IPS-20b (cell line): Measurements from ENCODE around the gene SEC14L5.

Source experiments
- H3K27ac ChIP-seq: one replicate; pipeline ENCODE4 v1.5.1; 2013; ENCODE audit warnings: low read length
- H3K27me3 ChIP-seq: 2 replicates; pipeline ENCODE4 v1.6.1; 2013; ENCODE audit warnings: mild to moderate bottlenecking, low read length, inconsistent platforms; ENCODE audit not compliant: insufficient read depth
- H3K36me3 ChIP-seq: 2 replicates; pipeline ENCODE4 v1.6.1; 2013; ENCODE audit warnings: low read depth, mild to moderate bottlenecking, inconsistent platforms, low read length, moderate library complexity; ENCODE audit not compliant: insufficient read depth
- H3K4me1 ChIP-seq: 2 replicates; pipeline ENCODE4 v1.6.1; 2013; ENCODE audit warnings: mild to moderate bottlenecking, control low read depth, inconsistent platforms, low read length, moderate library complexity; ENCODE audit not compliant: insufficient read depth
- H3K4me3 ChIP-seq: 2 replicates; pipeline ENCODE4 v1.5.1; 2013; ENCODE audit warnings: mild to moderate bottlenecking, low read length, inconsistent platforms
- H3K9ac ChIP-seq: 2 replicates; pipeline ENCODE4 v1.6.1; 2013; ENCODE audit warnings: low read depth, mild to moderate bottlenecking, inconsistent platforms, low read length, moderate library complexity
- H3K9me3 ChIP-seq: 2 replicates; pipeline ENCODE4 v1.6.1; 2013; ENCODE audit warnings: mild to moderate bottlenecking, low read depth, low read length, inconsistent platforms; ENCODE audit not compliant: insufficient read depth

Gene SEC14L5

DNA sequence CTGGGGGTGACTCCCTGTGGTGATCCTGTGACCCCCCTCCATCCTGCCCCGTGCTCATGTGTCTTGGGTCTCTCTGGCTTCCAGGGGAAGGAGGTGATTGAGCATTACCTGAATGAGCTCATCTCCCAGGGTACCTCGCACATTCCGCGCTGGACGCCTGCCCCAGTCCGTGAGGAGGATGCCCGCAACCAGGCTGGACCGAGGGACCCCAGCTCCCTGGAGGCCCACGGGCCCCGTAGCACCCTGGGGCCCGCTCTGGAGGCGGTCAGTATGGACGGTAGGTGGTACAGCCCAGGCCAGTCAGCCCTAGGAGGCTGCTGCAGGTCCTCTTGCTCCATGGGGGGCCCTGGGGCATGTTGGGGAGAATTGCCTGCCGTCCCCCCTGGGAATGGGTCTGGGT is 33.6 kb downstream of the SEC14L5 start:
- no peak overlapping the region for H3K27ac ChIP-seq
- H3K4me3 ChIP-seq, result no peak overlapping the region
- no peak overlapping the region for H3K9ac ChIP-seq
- peaks cover 30% of the 10 kb centered on the region for H3K27me3 ChIP-seq
- H3K36me3 ChIP-seq, result no peaks in the 10 kb centered on the region
- H3K9me3 ChIP-seq, result no peaks in the 10 kb centered on the region
- no peaks in the 10 kb centered on the region for H3K4me1 ChIP-seq

DNA sequence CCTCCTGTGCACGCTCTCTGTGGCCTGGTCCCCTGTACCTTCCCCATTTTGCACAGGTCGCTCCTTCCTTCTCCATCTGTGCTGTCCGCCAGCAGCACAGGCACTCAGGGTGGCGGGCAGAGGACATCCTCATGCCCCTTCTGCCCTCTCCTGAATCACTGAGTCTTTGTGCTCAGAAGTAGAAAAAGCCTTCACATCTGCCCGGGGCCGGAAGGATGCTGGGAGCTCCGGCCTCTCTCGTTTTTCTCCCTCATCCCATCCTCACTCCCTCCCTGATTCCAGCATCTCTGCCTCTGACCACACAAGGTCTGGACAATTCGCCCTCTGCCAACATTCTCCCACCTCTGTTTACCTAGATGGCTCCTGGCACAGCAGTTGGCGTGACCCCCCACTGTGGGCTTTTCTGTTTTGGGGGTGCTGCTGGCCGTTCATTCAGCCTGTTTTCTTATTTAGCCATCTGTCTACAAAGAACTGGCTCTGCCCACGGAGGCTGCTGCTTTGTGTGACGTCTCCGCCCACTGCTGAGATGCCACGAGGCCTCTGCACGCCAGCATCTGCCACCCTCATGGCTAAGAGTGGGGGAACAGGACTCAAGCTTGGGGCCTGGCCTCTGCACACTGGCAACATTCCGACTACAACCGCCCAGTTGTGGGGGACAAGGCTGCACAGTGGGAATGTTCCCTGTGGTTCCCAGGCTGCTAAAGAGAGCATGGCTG is 36.7 kb downstream of the SEC14L5 start:
- no peak overlapping the region for H3K4me3 ChIP-seq
- no peaks in the 10 kb centered on the region for H3K9me3 ChIP-seq
- H3K27me3 ChIP-seq, result no peaks in the 10 kb centered on the region
- H3K4me1 ChIP-seq, result no peaks in the 10 kb centered on the region
- no peak overlapping the region for H3K27ac ChIP-seq
- no peaks in the 10 kb centered on the region for H3K36me3 ChIP-seq
- H3K9ac ChIP-seq, result no peak overlapping the region

GRCh38 chr16:5000573-5001001 is 42.5 kb downstream of the SEC14L5 start:
- no peak overlapping the region for H3K27ac ChIP-seq
- no peak overlapping the region for H3K9ac ChIP-seq
- H3K36me3 ChIP-seq, result no peaks in the 10 kb centered on the region
- H3K4me1 ChIP-seq, result no peaks in the 10 kb centered on the region
- no peak overlapping the region for H3K4me3 ChIP-seq
- no peaks in the 10 kb centered on the region for H3K9me3 ChIP-seq
- no peaks in the 10 kb centered on the region for H3K27me3 ChIP-seq

DNA sequence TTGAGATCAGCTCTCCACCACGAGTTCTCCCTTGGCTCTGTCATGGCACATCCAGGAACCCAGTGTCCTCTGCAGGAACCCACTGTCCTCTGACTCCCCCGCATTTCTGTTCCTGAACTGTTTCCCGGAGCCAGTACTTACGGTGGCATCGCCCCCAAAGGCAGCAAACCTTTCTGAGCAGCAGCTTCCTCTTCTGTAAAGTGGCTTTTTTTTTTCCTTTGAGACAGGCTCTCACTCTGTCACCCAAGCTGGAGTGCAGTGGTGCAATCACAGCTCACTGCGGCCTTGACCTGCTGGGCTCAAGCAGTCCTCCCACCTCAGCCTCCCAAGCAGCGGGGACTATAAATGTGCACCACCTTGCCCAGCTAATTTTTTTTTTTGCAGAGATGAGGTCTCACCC is 43.4 kb downstream of the SEC14L5 start:
- Histone ChIP-seq H3K9me3 (no peaks in the 10 kb centered on the region), H3K27me3 (no peaks in the 10 kb centered on the region), H3K9ac (no peak overlapping the region), H3K4me1 (no peaks in the 10 kb centered on the region), H3K27ac (no peak overlapping the region), H3K4me3 (no peak overlapping the region), H3K36me3 (no peaks in the 10 kb centered on the region)

GRCh38 chr16:5001986-5002385 is 43.9 kb downstream of the SEC14L5 start:
- Histone ChIP-seq H3K9ac (no peak overlapping the region), H3K4me1 (no peaks in the 10 kb centered on the region), H3K4me3 (no peak overlapping the region), H3K36me3 (no peaks in the 10 kb centered on the region), H3K27ac (no peak overlapping the region), H3K9me3 (no peaks in the 10 kb centered on the region), H3K27me3 (no peaks in the 10 kb centered on the region)

- H3K27me3 ChIP-seq, result no peaks in the 10 kb centered on the region
Observed at GRCh38 chr16:5002699-5003143, 44.6 kb downstream of the SEC14L5 start.

GRCh38 chr16:5003211-5003610 is 45.1 kb downstream of the SEC14L5 start:
- Histone ChIP-seq H3K4me3 (no peak overlapping the region), H3K27ac (no peak overlapping the region), H3K4me1 (no peaks in the 10 kb centered on the region), H3K9ac (no peak overlapping the region), H3K27me3 (no peaks in the 10 kb centered on the region), H3K9me3 (no peaks in the 10 kb centered on the region), H3K36me3 (no peaks in the 10 kb centered on the region)

More at GRCh38 chr16:5002699-5003143, 44.6 kb downstream of the SEC14L5 start:
- no peaks in the 10 kb centered on the region for H3K36me3 ChIP-seq
- no peak overlapping the region for H3K27ac ChIP-seq
- no peaks in the 10 kb centered on the region for H3K9me3 ChIP-seq
- no peaks in the 10 kb centered on the region for H3K4me1 ChIP-seq
- H3K4me3 ChIP-seq, result no peak overlapping the region
- H3K9ac ChIP-seq, result no peak overlapping the region

DNA sequence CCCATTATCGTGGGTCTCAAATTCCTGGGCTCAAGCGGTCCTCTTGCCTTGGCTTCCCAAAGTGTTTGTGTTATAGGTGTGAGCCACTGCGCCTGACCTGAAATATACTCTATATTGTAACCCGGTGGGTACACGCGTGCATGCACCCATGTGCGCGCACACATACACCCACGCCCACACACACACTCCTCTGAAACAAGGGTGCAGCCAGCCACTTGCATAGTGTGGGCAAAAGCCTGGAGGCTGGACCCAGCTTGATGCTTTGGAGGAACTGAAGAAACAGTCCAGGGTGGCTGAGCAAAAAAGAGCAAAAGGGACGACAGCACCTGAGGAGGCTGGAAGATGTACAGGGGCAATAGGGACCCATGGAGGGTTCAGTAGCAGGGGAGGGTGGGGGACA is 45.7 kb downstream of the SEC14L5 start:
- H3K27ac ChIP-seq, result no peak overlapping the region
- H3K4me1 ChIP-seq, result no peaks in the 10 kb centered on the region
- no peaks in the 10 kb centered on the region for H3K36me3 ChIP-seq
- no peaks in the 10 kb centered on the region for H3K27me3 ChIP-seq
- H3K9ac ChIP-seq, result no peak overlapping the region
- H3K4me3 ChIP-seq, result no peak overlapping the region
- H3K9me3 ChIP-seq, result no peaks in the 10 kb centered on the region

- Histone ChIP-seq H3K4me3 (no peak overlapping the region), H3K9ac (no peak overlapping the region), H3K4me1 (no peaks in the 10 kb centered on the region), H3K9me3 (no peaks in the 10 kb centered on the region), H3K27me3 (no peaks in the 10 kb centered on the region), H3K27ac (no peak overlapping the region), H3K36me3 (no peaks in the 10 kb centered on the region)
Observed at GRCh38 chr16:5004311-5004710, 46.2 kb downstream of the SEC14L5 start.

DNA sequence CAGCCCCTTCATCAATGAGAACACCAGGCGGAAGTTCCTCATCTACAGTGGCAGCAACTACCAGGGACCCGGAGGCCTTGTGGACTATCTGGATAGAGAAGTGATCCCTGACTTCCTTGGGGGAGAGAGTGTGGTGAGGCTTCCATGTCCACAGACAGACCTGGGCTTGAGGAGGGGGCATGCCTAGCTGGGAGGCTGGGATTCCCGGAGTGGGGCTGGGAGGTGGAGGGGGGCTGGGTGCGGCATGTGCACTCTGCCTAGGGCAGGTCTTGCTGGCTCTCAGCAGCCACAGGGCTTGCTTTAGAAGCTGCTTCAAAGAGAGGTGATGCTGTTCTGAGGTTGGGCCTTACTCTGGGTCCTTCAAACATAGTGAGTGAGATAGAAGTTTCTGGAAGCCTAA is 47.8 kb downstream of the SEC14L5 start:
- Histone ChIP-seq H3K27me3 (no peaks in the 10 kb centered on the region), H3K9me3 (no peaks in the 10 kb centered on the region), H3K4me1 (no peaks in the 10 kb centered on the region), H3K4me3 (no peak overlapping the region), H3K27ac (no peak overlapping the region), H3K9ac (no peak overlapping the region), H3K36me3 (no peaks in the 10 kb centered on the region)

DNA sequence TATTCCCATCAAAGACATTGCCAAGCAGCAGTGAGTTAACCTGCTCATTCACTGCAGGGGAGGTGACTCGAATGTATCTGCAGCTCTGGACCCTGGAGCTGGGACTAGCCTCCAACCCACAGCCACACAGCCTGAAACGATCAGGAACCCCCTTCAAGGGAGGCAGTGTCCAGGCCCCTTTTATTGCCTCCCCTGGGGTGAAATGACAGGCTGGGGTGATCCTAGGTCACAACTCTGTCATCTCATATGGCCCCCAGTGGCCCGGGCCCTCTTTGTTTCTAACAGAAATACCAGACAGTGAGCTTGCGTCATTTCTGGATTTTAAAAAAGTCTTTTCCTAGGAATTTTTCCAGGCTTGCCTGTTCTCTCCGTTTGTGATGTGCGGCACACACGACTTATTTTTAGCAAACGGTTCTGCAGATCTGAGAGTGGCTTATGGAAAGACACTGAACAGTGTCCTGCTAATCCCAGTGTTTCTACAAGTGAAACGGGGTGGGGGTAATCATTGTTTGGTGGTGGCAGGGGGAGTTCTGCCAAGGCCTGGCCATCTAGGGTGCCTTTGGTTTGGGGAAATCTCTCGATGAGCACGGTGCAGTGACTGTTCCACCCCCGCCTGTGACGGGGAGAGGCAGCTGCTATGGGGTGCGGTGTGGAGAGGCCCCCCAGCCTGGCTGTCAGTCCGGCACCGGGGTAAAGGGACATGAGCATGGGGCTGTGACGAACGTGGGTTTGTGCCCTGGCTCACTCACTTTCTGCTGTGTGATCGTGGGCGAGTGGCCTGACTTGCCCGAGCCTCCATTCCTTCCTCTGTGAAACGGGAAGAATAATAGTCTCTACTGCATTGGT is 48.4 kb downstream of the SEC14L5 start:
- Histone ChIP-seq H3K27ac (no peak overlapping the region), H3K36me3 (no peaks in the 10 kb centered on the region), H3K4me3 (no peak overlapping the region), H3K4me1 (no peaks in the 10 kb centered on the region), H3K27me3 (no peaks in the 10 kb centered on the region), H3K9ac (no peak overlapping the region), H3K9me3 (no peaks in the 10 kb centered on the region)

GRCh38 chr16:5007256-5007655 is 49.1 kb downstream of the SEC14L5 start:
- no peak overlapping the region for H3K4me3 ChIP-seq
- H3K36me3 ChIP-seq, result no peaks in the 10 kb centered on the region
- no peaks in the 10 kb centered on the region for H3K27me3 ChIP-seq
- H3K9me3 ChIP-seq, result no peaks in the 10 kb centered on the region
- H3K27ac ChIP-seq, result no peak overlapping the region
- H3K9ac ChIP-seq, result no peak overlapping the region
- no peaks in the 10 kb centered on the region for H3K4me1 ChIP-seq
